Stimulated activated CD4-positive, alpha-beta T cell treated with anti-CD3 and anti-CD28 coated beads, Interleukin-4, amount 100 ng/mL, for 4 hours (primary cell): ENCODE data around the gene TNFSF8.

Source experiments
- DNase-seq, 2 experiments: peaks; one replicate each; pipeline ENCODE4 v3.0.0-alpha.2; 2020

Gene TNFSF8

DNA sequence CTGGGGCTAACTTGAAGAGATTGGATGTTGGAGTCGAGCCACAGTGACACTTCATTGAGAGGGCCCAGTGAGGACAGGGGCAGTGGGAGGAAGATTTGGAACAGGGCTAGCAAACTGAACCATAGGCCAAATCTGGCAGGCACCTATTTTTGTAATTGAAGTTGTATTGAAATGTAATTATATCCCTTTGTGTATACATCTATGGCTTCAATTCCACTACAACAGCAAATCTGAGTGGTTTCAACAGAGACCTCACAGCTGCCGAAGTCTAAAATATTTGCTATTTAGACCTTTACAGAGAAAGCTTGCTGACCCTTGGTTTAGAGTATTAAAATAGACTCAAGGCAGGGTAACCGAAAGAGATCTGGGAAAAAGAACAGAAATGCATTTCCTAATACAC lies 4.7 kb upstream of the TNFSF8 start:
- no peak for DNase-seq

DNA sequence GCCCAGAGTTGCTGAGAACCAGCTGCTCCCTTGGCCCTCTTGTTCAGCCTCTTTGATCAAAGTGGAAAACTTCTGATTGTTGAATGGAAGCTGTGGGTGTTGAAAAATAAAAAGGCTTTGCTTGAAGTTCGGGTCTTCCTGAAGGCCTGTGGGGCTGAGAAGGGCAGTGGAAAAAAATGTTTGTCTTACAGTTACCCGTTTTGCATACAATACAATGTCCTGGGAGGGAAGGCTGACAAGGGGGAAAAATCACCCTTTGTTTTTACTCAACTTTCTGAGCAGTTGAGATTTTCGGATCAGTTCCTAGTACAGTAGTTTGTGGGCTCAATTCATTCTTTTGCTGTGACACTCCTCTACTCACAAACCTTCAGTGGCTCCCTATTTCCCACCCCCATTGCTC lies 2.1 kb upstream of the TNFSF8 start:
- DNase-seq: no peak

DNA sequence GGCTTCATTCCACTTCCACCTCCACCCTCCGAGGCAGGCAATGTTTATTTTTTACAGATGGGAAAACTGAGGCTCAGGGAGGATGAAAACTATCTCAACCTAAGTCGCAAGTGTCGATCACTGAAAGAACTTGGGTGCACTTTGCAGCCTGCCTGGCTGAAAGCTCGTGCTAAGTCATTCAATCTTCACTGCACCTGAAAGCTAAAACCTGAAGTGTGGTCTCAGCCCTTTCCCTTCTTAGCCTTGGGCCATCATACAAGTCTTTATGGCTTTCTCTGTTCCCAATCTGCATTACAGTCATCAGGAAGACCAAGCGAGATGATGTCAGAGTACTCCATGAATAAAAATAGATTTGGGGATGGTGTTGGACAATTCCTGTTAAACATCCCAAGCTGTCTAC lies 1.0 kb upstream of the TNFSF8 start:
- no peak for DNase-seq

DNA sequence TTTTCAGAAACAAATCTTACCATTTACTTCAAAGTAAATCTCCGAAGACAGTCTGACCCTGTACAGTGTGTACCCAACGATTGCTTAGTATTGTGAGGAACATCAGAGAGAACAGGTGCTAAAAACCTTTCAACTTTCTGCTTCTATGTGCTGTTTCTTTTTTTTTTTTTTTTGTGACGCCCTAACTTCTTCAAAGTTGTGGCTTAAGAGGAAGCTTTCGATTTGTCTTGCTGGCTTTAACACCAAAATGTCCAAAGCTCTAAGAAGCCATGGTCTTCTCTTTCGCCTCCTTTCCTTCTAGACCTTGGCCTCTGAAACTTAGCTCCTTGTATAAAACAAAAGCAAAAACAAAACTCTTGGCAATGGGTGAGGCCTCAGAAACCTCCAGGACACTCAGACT lies 1.2 kb downstream of the TNFSF8 start:
- DNase-seq: no peak

DNA sequence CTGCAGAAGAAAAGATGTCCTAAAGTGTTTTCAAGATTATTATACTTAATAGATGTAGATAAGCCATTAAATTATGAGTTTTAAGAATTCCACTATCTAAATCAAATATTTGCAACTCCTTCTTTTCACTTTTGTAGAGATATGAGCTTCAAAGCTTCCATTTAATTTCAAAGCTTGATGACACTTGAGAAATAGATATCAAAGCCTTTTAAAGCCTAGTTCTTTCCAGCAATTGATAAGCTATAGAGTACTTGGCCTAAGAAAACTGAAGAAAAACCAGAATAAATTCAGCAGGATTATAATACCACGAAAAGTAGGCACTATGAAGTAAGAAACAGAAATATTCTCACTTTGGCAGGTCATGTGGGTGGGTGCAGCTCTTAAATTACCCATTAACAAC lies 1.7 kb downstream of the TNFSF8 start:
- no peak for DNase-seq

DNA sequence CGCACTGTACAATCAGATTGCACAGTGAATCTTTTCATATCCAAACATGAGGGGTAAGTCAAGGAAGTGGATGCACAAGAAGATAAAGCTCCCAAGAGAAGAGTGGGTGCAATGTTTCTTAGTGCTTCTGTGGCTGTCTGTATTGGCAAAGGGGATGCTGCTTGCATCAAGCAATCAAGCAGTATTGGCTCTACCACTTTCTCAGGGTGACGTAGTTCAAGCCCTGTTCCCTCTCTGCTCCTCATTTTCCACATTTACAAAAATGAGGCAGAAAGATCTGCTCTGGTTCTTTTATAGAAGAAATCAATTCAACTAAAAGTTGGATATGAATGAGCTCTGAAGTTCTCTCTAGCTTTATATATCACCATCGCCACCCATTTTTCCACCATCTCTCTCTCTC lies 2.3 kb downstream of the TNFSF8 start:
- DNase-seq: no peak

DNA sequence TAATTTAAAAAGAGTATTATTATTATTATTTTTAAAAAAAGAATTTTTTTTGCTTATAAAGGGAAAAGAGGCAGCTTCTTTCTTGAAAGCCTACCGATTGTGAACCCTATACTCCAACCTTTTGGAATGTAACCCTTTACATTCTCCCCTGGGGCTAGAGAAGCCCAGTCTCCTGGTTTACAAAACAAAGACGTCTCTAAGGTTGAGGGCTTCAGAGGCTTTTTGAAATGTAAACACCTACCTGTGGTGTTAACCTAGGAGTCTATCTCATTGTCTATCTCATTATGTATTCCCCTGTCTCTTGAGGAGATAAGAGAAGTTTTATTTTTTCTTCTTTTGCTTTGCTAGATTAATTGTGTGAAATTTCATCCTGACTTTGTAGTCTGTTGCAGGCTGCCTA lies 4.7 kb downstream of the TNFSF8 start:
- no peak for DNase-seq

DNA sequence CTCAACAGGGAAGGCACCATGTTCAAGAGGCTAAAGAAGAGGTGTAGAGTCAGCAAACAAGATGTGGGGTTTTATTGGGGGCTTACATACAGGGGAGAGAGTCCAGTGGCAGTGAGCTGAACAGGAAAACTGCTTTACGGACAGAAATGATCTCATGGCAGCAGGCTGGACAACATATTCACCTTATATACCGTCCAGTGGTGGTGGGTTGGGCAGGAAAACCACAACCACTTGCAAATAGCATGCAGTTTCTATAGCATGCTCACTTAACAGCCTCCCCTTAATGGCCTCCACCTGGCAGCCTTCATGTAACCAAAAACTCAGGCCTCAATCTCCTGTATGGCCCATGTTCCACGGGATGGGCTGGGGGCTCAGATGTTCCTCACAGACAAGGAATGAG lies 5.4 kb downstream of the TNFSF8 start:
- no peak for DNase-seq

DNA sequence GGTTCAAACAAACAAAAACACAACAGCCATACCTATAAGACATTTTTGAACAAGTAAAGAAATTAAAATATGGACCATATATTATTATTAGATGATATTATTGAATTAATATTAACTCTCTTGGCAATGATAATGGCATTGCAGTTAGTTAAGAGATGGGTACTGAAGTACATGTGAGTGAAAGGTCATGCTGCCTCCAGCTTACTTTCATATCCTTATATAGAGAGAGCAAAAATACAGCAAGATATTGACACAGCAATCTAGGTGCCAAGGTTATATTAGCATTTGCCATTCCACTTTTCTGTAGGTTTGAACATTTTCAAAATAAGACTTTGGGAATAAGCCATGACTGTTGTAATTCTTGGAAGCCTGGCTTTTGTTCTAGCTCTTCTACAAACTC lies 6.1 kb downstream of the TNFSF8 start:
- no peak for DNase-seq

DNA sequence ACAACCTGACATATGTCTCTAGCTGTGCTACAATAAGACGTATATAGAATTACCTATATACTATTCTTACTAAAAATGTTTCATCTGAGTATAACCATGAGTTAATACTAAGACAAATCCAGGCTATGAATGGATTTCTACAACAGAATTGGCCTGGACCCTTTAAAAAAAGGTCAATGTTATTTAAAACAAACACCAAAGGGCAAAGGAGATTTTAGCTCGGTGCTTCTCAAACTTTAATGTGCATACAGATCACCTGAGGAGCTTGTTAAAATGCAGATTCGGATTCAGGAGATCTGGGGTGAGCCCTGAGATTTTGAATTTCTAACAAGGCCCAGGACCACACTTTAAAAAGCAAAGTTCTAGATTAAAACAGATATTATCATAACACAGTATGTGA lies 6.5 kb downstream of the TNFSF8 start:
- no peak for DNase-seq

DNA sequence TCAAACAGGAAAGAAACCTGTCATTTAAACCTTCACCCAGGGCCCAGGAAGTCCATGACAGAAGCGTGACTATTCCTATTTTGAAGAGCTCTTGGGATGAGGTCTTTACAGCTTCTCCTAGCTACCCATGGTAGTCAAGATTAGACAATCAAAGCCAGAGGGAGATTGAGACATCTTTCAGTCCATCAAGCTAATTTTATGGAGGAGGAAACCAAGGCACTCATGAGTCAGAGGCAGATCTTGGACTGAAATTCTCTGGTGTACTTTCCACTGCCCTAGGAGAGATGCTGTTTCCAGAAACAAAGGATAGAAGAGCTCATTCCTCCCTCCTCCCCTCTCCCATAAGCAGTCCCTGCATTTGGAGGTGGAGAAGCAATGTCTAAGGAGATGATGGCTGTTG lies 9.2 kb downstream of the TNFSF8 start:
- no peak for DNase-seq

DNA sequence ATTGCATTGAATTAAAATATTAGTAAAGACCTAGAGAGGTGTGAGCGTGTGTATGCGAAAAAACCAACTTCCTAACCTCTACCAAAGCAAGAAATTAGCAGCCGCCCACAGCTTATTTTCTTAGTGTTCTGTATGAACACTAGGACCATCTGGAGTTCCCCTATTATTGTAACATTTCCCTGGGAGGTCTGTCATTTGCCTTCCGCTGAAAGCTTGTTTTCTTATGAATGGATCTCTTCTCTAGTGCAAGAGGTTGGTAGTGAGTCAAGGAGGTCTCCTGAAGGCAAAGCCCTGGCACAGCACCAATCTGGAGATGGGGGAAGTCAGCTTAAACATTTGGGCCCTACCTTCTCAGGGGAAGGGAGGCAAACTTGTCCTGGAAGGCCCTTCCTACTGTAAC lies 10.8 kb downstream of the TNFSF8 start:
- DNase-seq: no peak

DNA sequence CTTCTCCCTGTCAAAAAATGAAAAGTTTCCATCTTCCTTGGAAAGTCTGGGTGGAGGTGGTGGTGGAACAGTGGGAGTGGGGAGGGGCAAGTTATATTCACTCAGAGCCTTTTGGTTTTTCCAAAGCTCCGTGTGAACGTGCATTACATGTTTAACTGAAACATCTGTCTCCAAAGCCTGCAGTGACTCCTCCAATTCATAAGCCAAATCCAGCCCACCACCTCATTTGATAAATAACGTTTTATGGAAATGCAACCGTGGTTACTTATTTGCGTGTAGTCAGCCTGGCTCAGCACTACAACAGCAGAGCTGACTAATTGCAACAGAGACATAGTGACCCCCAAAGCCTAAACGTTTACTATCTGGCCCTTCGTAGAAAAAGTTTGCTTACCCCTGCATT lies 13.9 kb downstream of the TNFSF8 start:
- DNase-seq: no peak

DNA sequence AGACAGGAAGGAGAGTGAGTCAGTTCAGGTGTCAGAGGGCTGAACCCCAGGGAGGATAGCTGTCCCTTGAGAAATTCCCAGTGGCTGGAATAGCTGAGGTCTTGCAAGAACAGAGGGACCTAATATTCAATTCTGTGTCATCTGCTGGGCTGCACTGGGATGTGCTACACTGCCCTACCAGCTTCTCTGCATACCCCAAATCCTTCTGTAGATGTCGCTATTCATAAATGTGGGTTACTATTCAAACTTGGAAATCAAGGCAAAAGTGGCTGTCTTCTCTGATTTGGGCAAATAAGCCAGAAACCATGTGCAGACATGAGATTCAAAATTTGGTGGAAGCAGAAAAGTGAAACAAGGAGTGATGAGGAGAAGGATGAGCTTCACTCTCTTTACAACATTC lies 16.3 kb downstream of the TNFSF8 start:
- DNase-seq: no peak

DNA sequence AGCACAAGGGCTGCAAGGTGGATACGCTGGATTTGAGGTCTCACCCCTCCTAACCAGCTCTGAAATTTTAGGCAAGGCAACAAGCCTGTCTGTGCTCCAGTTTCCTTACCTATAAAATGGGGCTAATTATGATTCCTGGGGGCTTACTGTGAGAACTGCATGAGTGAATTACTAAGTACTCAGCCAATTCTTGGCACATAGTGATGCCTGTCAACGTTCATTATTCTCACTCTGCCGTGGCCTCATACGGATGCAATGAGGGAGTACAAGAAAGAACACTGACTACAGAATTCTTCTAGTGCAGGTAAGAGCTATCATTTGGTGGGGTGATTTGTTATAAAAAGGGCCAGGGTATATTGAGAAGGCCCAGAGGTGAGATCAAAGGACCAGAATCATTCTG lies 16.7 kb downstream of the TNFSF8 start:
- no peak for DNase-seq

DNA sequence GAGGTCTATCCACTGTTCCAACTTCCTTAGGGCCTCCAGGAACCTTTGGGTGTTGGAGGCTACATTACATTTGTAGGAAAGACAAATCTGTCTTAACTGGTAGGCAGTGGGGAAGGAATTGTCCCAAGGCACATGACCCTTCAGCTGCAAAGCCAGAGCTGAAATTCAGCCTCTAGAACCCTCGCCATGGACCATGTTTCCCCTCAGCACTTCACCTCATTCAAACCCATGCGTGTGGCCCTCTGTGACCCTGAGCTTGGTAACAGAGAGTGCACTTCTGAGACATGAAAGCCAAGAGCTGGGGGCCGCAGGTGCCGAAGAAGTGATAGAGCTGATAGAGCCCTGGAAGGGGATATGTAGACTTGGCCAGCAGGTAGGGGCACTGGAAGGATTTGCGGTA lies 17.2 kb downstream of the TNFSF8 start:
- no peak for DNase-seq

DNA sequence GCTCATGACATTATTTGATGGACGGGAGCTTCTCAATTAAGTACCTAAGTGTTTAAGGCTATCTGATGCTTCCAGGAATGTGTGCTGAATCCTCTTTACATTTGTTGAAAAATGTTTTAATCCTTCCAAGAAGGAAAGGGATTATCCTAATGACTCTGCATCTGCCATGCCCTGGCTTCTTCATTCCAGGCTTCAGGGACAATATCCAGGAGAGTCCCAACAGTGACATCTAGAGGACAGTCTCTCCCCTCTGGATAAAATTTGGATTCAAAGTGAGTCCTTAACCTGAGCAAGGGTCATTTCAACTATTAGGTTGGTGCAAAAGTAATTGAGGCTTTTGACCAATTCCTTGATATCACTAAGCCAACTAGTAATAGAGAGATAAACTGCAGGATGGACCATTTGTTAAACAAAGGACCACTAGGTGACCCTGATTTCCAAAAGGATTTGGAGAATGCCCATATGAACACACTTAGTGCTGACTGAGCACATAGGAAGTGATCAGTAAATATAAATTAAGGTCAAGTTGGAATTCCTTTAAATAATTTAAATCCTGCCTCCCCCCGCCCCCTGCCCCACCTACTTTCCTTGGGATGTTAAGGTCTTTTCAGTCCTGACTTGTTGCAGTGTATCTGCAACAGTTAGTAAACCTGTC lies 19.1 kb downstream of the TNFSF8 start:
- DNase-seq: no peak

DNA sequence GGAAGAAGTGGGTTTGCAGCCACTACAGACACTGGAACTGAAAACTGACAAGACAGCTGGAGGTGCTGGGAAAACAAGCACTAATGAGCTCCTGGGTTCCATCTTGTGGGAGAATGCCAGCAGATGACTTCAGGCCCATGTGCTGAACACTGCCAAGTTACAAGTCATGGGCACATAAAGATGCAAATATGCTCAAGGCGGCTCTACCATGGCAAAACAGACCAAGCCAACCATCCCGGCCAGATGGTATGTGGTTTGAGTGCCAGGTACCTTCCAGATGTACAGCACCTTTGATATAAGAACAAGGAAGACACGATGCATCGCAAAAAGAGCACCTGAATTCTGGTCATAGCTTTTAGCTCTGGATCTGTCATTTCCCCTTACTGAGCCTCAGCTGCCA lies 19.9 kb downstream of the TNFSF8 start:
- no peak for DNase-seq

DNA sequence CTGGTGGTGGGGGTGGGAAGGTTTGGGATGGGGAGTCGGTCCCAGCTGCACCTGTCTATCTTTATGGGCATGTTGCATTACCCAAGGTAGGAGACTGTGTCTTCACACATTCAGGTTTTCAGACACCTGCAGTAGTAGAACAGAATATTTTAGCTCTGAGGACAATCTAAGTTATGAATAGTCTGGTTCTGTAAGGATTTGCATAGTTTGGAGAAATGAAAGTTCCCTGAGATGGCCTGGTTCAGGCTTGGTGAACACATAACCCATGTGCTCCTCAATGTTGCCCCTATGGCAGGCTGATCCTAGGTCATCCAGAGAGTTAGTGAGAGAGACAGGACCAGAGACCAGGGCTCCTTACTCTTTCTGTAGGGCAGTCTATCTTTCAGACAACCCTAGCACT lies 20.7 kb downstream of the TNFSF8 start:
- DNase-seq: no peak

DNA sequence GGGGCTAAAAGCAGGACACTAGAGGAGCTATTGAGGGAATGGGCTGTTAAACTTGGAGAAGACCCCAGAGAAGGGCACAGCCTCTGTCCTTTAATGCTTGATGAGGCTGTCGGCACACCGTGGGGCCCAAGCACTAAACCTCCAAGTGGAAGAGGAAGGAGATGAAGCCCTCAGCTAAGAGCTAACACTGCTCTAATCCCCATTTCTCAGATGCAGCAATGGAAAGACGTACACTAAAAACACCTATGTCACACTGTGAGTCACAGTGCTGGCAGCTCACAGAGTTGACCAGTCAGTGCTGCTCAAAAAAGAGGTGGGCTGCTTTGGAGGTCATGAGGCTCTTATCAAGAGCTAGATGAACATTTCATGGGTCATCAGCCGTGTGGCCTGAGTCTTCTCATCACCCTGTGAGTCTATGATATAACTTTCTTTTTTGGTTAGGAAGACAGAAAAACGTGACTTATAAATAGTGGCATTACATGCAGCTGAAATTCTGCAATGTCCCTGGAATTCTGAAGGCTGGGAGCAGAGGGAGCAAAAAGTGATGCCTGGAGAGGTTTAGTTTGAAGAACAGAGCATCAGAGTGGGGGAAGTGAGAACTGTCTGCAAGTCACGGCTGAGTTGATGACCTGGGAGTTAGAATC lies 21.5 kb downstream of the TNFSF8 start:
- DNase-seq: peak in 1 of 2 experiments; percentile 43

DNA sequence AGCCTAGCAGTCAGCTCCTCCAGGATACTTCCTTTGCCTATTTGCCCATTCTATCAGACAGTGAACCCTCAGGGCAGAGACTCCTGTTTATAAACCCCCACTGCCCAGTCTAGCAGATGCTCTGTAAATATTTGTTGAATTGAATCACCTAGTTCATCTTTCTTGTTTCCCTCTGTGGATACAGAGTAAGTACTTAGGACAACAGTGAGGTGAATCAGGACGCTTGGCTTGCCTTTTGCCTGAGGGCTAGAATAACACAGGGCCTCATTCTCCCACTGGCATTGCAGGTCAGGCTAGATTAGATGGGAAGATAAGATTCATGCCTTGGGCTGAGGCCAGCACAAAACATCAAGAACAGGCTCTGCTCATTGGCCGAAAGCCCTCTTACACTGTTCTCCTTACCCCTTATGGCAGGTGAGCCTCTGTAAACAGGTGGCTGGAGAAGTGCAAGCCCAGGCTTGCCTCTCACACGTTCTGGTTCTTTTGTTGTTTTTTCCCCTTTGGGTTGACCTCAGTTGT lies 22.2 kb downstream of the TNFSF8 start:
- no peak for DNase-seq

DNA sequence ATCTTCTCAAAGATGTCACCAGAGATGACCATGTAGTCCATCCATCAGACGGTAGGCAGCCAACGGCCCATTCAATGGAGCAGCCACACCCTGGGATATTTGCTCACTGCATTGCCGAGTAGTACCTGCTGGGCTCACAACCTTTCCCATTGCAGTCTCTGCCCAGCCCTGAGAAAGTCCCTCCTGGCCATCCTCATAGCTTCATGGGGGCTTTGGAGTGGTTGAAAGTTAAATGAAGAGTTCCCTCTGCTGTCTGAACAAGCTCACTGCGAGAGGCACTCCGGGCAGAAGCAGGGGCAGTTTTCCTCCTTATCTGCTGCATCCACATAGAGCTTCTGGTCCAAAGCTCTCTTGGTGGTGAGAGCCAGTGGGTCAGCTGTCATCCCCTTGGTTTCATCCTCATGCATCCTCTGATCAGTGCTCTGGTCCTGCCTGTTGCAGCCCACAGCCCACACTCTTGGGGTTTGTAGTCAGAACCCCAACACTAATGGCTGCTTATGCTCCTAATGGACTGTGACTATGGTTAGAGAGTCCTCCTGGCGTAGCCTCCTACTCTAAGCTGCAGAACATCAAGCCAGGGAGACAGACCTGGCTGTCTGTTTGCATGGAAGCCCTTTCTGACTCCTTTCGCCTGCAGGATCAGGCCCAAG lies 23.3 kb downstream of the TNFSF8 start:
- DNase-seq: no peak

DNA sequence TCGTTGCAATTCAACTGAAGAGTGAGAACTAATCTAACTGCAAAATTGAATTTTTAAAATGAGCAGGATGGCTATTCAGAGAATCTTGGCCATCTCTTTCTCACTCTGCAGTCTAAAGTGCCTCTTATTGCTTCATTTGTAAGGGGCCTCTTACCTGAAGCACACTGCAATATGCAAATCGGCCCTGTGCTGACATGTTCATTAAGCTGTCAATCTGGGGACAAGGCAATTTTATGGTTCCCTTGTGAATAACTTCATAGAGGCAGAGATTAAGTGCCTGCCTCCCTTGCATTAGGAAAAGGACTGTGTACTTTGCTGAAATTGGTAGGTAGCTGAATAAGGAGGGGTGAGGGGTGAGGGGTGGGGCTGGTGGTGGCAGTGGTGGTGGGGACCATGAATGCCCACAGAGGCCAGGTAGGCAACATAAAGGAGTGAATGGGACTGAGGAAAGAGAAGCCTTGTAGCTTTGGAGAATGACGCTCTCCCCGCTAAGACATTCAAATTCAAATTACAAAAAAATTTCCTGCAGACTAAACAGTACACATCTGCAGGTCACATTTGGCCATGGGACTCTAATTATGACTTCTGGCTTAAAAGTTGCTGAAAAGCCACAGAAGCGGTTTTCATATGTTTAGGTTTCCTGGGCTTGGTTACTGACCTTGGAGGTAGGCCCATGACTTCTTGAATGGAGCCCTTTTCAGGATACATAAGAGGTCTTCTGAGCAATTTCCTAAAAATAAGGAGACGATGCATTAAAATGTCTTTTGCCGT lies 25.0 kb downstream of the TNFSF8 start:
- no peak for DNase-seq
